Activated CD8-positive, alpha-beta memory T cell treated with anti-CD3 and anti-CD28 coated beads, Interleukin-2, amount 10 ng/mL, durations not matched to agents 7 days and 5 days (primary cell): Measurements from ENCODE around the gene PSME1. TPM values are rescaled to one million over a fixed set of nuclear protein-coding genes. Genes with fewer than 3 reads are reported as not detected.

ENCODE experiments used
- ATAC-seq: fragments of 150-1000 bp; cut with Tn5 transposase; one replicate; pipeline ENCODE4 v1.10.0; 2021; ENCODE audit warnings: moderate library complexity
- CTCF ChIA-PET: fragments of 350-600 bp; sonication (Branson Sonifier 250); formaldehyde crosslinking; loops from one replicate; lab custom pipeline; 2021; ENCODE audit warnings: antibody characterized with exemption; lab: Charles Lee
- DNase-seq: peaks from one replicate; pipeline ENCODE4 v3.0.0-alpha.2; 2020
- H3K27ac Mint-ChIP-seq: one replicate; pipeline ENCODE4 v1.8.0; 2021; ENCODE audit warnings: mild to moderate bottlenecking, mixed read lengths
- H3K27me3 Mint-ChIP-seq: one replicate; pipeline ENCODE4 v1.8.0; 2021; ENCODE audit warnings: mixed read lengths
- H3K36me3 Mint-ChIP-seq: one replicate; pipeline ENCODE4 v1.8.0; 2021; ENCODE audit warnings: mild to moderate bottlenecking, mixed read lengths
- H3K4me1 Mint-ChIP-seq: one replicate; pipeline ENCODE4 v1.8.0; 2021; ENCODE audit warnings: mixed read lengths
- H3K4me3 Mint-ChIP-seq: one replicate; pipeline ENCODE4 v1.8.0; 2021; ENCODE audit warnings: mild to moderate bottlenecking, moderate library complexity, mixed read lengths
- H3K9me3 Mint-ChIP-seq: one replicate; pipeline ENCODE4 v1.8.0; 2022; ENCODE audit warnings: low read depth, mixed read lengths
- total RNA-seq, 2 experiments: library from RNA; stranded (reverse); gene quantifications; one replicate each; pipeline ENCODE4 v1.2.3, GENCODE V29; 2021

The PSME1 gene
- total RNA-seq, 2 experiments from 2014 or later = 420 to 454 TPM

DNA sequence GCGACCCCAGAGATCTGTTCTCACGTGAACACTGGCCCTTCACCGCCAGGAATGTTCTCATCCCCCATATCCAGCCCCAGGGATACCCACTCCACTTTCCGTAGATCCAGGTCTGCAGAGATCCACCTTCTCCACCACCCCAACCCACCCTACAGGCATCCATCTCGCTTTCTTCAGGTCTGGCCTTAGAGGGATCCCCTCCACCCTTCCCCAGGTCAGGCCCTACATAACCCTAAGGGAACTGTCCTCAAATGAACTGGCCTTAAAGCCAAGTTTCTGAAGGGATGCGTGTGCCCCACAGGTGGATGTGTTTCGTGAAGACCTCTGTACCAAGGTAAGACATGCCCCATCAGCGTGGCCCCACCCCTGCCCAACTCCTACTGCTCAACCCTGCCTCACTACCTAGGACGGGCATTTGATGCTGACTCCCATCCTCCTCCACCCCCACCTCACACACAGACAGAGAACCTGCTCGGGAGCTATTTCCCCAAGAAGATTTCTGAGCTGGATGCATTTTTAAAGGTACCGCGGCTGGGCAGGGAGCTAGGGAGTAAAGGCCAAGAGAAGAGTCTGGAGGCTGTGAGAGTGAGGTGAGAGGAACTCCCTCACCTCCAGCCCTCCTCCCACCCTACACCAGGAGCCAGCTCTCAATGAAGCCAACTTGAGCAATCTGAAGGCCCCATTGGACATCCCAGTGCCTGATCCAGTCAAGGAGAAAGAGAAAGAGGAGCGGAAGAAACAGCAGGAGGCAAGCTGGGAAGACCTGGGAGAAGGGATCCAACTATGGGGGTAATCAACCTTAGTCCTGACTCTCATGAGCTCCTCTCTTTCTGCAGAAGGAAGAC lies 912 bp downstream of the PSME1 start:
- DNase-seq = no peak

GRCh38 chr14:24137529-24138395 lies 1.8 kb downstream of the PSME1 start:
- H3K36me3 Mint-ChIP-seq = peaks cover 49% of the 10 kb centered on the region
- H3K27ac Mint-ChIP-seq = peak overlapping the region; percentile 74
- CTCF ChIA-PET = interaction anchor here (0.7 to 7.3 kb wide), 9 partner anchors 9 to 196 kb away, joined by 3 to 69 read pairs (median 3); partner anchors contain the start of genes DCAF11, IRF9, NRL and PSME2
- peak overlapping the region; percentile 91 for H3K4me3 Mint-ChIP-seq
- DNase-seq = no peak
- no peaks in the 10 kb centered on the region for H3K9me3 Mint-ChIP-seq
- peaks cover 50% of the 10 kb centered on the region for H3K4me1 Mint-ChIP-seq
- no peaks in the 10 kb centered on the region for H3K27me3 Mint-ChIP-seq
- no peak for ATAC-seq

More for the DNA sequence above, 912 bp downstream of the PSME1 start:
- H3K9me3 Mint-ChIP-seq = no peaks in the 10 kb centered on the region
- no peaks in the 10 kb centered on the region for H3K27me3 Mint-ChIP-seq
- H3K4me3 Mint-ChIP-seq = peak overlapping the region; percentile 91
- H3K27ac Mint-ChIP-seq = peak overlapping the region; percentile 85
- peaks cover 46% of the 10 kb centered on the region for H3K36me3 Mint-ChIP-seq
- H3K4me1 Mint-ChIP-seq = peaks cover 52% of the 10 kb centered on the region
- CTCF ChIA-PET = interaction anchor here (0.7 to 7.3 kb wide), 8 partner anchors 10 to 137 kb away, joined by 3 to 69 read pairs (median 10); partner anchors contain the start of genes DCAF11, IRF9, NRL and PSME2
- no peak for ATAC-seq

GRCh38 chr14:24138396-24139271 lies 2.6 kb downstream of the PSME1 start:
- H3K4me1 Mint-ChIP-seq = peaks cover 56% of the 10 kb centered on the region
- peak overlapping the region; percentile 24 for H3K27ac Mint-ChIP-seq
- no peaks in the 10 kb centered on the region for H3K9me3 Mint-ChIP-seq
- H3K4me3 Mint-ChIP-seq = peak overlapping the region; percentile 98
- ATAC-seq (no peak), DNase-seq (no peak)
- no peaks in the 10 kb centered on the region for H3K27me3 Mint-ChIP-seq
- CTCF ChIA-PET = interaction anchor here (0.9 to 7.3 kb wide), 5 partner anchors 8 to 195 kb away, joined by 3 to 69 read pairs (median 33); partner anchors contain the start of genes DCAF11, IRF9, NRL and PSME2
- H3K36me3 Mint-ChIP-seq = peaks cover 57% of the 10 kb centered on the region

- peaks cover 64% of the 10 kb centered on the region for H3K4me1 Mint-ChIP-seq
- no peak for ATAC-seq
- no peaks in the 10 kb centered on the region for H3K9me3 Mint-ChIP-seq
- CTCF ChIA-PET = interaction anchor here (1.6 to 7.3 kb wide), 3 partner anchors 22 to 44 kb away, joined by 3 to 69 read pairs (median 52); partner anchors contain the start of genes DCAF11, IRF9 and NRL
- H3K4me3 Mint-ChIP-seq = peak overlapping the region; percentile 98
- peaks cover 63% of the 10 kb centered on the region for H3K36me3 Mint-ChIP-seq
- DNase-seq = peak; percentile 61
- no peaks in the 10 kb centered on the region for H3K27me3 Mint-ChIP-seq
- peak overlapping the region; percentile 29 for H3K27ac Mint-ChIP-seq
These were observed 3.4 kb downstream of the PSME1 start for GRCh38 chr14:24139272-24139934.

GRCh38 chr14:24141097-24141880 lies 5.3 kb downstream of the PSME1 start, which contains the start of gene EMC9:
EMC9 (minus strand) TSS chr14:24141591; CDS start chr14:24141304, 287 bp downstream.
- ATAC-seq (peak; percentile 91), DNase-seq (peak; percentile 100)
- H3K27me3 Mint-ChIP-seq = no peaks in the 10 kb centered on the region
- H3K4me3 Mint-ChIP-seq = peak within 1 kb of the TSS; percentile 98
- CTCF ChIA-PET = interaction anchor here (0.6 to 7.3 kb wide), 16 partner anchors 9 to 188 kb away, joined by 3 to 69 read pairs (median 3); partner anchors contain the start of genes CIDEB, DHRS4, IRF9 and PCK2
- peaks cover 74% of the 10 kb centered on the region for H3K4me1 Mint-ChIP-seq
- H3K9me3 Mint-ChIP-seq = no peaks in the 10 kb centered on the region
- H3K36me3 Mint-ChIP-seq = peaks cover 78% of the 10 kb centered on the region
- H3K27ac Mint-ChIP-seq = peak within 1 kb of the TSS; percentile 91

DNA sequence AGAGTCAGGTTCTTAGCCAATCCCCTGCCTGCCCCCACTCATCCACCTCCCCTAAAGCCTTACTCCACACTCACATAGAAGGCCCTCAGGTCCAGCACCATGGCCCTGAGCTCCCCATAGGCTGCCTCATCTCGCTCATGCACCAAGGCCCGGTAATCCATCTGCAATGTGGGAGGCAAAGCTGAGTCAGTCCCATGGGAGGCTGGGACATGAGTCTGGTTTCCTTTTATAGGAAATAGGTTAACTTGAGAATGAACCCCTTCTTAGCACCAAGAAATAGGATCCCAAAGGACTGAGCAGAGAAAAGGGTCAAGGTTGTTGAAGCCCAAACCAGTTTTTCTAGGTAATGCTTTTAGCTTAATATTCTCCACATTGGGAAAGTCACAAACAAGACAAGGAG lies 7.5 kb downstream of the PSME1 start:
- DNase-seq (no peak), ATAC-seq (no peak)
- H3K4me3 Mint-ChIP-seq = no peak overlapping the region
- peak overlapping the region; percentile 45 for H3K27ac Mint-ChIP-seq
- H3K4me1 Mint-ChIP-seq = peaks cover 61% of the 10 kb centered on the region
- CTCF ChIA-PET = interaction anchor here (2.4 kb wide), 1 partner anchor 18 kb away, joined by 10 read pairs; the partner anchor contains the start of gene IRF9
- H3K36me3 Mint-ChIP-seq = peaks cover 69% of the 10 kb centered on the region
- H3K9me3 Mint-ChIP-seq = no peaks in the 10 kb centered on the region
- H3K27me3 Mint-ChIP-seq = no peaks in the 10 kb centered on the region

GRCh38 chr14:24144451-24144850 lies 8.5 kb downstream of the PSME1 start:
- H3K27ac Mint-ChIP-seq = peak overlapping the region; percentile 64
- CTCF ChIA-PET = interaction anchor here (2.4 kb wide), 1 partner anchor 17 kb away, joined by 10 read pairs; the partner anchor contains the start of gene IRF9
- H3K36me3 Mint-ChIP-seq = peaks cover 69% of the 10 kb centered on the region
- peaks cover 61% of the 10 kb centered on the region for H3K4me1 Mint-ChIP-seq
- no peaks in the 10 kb centered on the region for H3K27me3 Mint-ChIP-seq
- DNase-seq (no peak), ATAC-seq (no peak)
- H3K9me3 Mint-ChIP-seq = no peaks in the 10 kb centered on the region
- H3K4me3 Mint-ChIP-seq = peak overlapping the region; percentile 94

DNA sequence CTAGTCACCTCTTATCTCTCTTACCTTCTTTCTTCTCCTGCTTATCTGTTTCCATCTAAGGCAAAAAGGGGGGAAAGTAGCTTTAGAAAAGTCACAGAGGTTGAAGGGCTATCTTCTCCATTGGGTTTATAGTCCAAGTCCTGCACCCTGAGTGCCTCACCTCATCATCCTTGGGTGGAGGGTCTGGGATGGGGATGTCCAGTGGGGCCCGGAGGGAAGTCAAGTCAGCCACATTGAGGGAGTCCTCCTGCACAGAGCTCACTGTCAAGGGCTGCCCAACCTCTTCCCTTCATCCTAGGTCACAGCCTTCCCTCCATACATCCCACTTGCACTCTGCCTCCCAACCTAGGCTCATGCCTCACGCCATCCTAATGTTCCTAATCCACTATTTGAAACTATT lies 9.2 kb downstream of the PSME1 start:
- ATAC-seq = no peak
- DNase-seq = no peak
- no peaks in the 10 kb centered on the region for H3K27me3 Mint-ChIP-seq
- CTCF ChIA-PET = interaction anchor here (0.5 to 7.4 kb wide), 4 partner anchors 8 to 166 kb away, joined by 3 to 99 read pairs (median 18); partner anchors contain the start of genes IRF9, LTB4R and PSME1
- H3K9me3 Mint-ChIP-seq = no peaks in the 10 kb centered on the region
- peaks cover 63% of the 10 kb centered on the region for H3K4me1 Mint-ChIP-seq
- peak overlapping the region; percentile 99 for H3K27ac Mint-ChIP-seq
- peaks cover 70% of the 10 kb centered on the region for H3K36me3 Mint-ChIP-seq
- H3K4me3 Mint-ChIP-seq = peak overlapping the region; percentile 94

DNA sequence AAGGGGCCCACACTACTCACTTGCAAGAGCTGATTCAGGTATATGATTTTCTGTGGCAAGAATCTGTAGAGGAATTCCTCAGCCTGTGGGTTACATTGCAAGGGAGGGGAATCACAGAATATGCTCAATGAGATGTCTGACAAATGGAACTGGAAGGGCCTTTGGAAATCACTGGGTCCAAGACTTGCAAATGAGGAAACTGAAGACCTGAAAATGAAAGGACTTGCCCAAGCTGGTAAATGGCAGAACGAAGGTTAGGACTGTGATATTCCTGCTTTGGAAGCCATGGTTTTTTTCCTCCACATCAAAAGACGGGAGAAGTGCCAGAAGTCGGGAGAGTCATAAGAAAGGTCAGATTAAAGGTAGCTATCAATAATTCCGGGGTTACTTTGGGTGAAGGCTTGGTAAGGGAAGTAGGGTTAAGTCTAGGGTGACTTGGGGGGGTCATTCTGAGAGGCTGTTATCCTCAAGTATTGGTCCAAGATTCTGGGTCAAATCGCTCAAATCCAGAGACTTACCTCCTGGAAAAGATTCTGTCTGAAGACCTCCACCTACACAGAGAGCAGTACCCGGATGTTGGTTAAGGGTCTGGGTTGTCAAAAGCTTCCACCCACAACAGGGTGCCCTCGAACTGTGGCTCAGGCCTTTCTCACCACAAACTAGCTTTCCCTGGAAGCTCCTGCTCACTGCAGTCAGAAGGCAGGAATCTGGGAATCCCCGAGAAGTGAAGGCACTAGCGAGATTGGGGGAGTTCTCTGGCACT lies 9.9 kb downstream of the PSME1 start:
- peaks cover 69% of the 10 kb centered on the region for H3K4me1 Mint-ChIP-seq
- H3K27ac Mint-ChIP-seq = peak overlapping the region; percentile 99
- peaks cover 70% of the 10 kb centered on the region for H3K36me3 Mint-ChIP-seq
- no peak for DNase-seq
- CTCF ChIA-PET = interaction anchor here (0.5 to 7.4 kb wide), 10 partner anchors 9 to 165 kb away, joined by 3 to 99 read pairs (median 5); partner anchors contain the start of genes IRF9, LTB4R, PSME1 and TINF2
- H3K9me3 Mint-ChIP-seq = no peaks in the 10 kb centered on the region
- H3K4me3 Mint-ChIP-seq = peak overlapping the region; percentile 94
- H3K27me3 Mint-ChIP-seq = no peaks in the 10 kb centered on the region
- no peak for ATAC-seq

- CTCF ChIA-PET = interaction anchor here (1.2 to 7.4 kb wide), 10 partner anchors 10 to 164 kb away, joined by 3 to 99 read pairs (median 6); partner anchors contain the start of genes DCAF11, IRF9, LTB4R and NRL
- Mint-ChIP-seq H3K9me3 (no peaks in the 10 kb centered on the region), H3K4me3 (peak within 1 kb of the TSS; percentile 94), H3K4me1 (peaks cover 72% of the 10 kb centered on the region), H3K27ac (peak within 1 kb of the TSS; percentile 99), H3K27me3 (no peaks in the 10 kb centered on the region), H3K36me3 (peaks cover 74% of the 10 kb centered on the region)
- ATAC-seq (peak; percentile 71), DNase-seq (peak; percentile 97)
These were observed 10.5 kb downstream of the PSME1 start, which contains the start of gene PSME2 for GRCh38 chr14:24146453-24146977. PSME2 (minus strand) TSS chr14:24146610; CDS start chr14:24146581, 29 bp downstream.
